GM21619 (cell line): ENCODE results near the gene BCL2L2.
"Not testable (repeated sequence)": the region's sequence is repeated elsewhere in the genome, so short reads cannot be mapped to it uniquely, and the experiment has no call there.

Experiments used
- ATAC-seq: cut with Tn5 transposase; IDR thresholded peaks from one replicate; pipeline ENCODE4 v1.9.1; 2021; ENCODE audit not compliant: unreplicated experiment

BCL2L2 gene

DNA sequence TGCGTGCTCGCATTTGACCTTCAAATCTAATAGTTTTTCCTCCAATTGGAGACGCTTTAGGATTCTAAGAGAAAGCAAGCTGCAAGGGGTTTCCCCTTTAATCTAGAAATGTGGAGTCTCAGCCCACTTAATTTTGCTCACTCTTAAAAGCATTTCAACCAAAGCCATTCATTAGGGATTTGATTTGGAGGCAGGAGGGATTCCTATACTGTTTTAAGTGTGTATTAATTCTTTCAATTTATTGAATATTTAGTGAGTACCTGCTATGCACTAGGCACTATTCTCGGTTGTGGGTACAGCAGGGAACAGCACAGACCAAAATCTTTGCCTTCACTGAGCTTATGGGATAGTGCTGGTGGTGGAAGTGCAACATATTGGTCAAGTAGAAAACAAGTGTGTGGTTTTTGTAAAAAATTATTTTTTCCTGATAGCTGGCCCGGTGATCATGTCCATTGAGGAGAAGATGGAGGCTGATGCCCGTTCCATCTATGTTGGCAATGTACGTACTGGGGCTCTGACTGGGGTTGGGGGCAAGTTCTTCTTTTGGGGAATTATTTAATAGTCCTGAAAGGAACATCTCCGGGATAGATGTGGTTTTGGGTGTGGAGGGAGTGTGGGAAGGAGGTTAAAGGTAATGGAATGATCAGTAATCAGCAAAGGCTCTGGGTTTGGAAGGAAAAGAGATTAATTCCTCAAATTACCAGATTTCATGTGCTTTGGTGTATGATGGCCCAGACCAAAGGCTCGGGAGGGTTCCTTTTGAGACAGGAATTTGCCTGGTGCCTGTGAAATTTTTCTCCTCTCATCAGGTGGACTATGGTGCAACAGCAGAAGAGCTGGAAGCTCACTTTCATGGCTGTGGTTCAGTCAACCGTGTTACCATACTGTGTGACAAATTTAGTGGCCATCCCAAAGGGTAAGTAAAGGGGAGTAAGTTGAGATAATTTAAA is 16.2 kb downstream of the BCL2L2 start:
- ATAC-seq: no peak

DNA sequence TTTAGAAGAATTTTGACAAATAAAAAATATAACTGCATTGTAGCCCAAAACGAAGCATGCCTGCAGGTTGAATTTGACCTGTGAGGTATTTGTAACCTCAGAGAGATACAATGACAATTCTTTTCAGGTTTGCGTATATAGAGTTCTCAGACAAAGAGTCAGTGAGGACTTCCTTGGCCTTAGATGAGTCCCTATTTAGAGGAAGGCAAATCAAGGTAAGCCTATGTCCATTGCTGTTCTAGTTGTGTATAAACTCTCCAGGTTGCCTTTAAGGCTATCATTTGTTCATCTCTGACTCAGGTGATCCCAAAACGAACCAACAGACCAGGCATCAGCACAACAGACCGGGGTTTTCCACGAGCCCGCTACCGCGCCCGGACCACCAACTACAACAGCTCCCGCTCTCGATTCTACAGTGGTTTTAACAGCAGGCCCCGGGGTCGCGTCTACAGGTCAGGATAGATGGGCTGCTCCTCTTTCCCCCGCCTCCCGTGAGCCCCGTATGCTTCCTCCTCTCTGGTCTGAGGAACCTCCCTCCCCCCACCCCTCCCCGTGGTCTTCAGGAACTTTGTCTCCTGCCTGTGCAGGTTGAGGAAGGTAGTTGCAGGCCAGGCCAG is 17.3 kb downstream of the BCL2L2 start:
- ATAC-seq: no peak

GRCh38 chr14:23324455-23324846 is 17.8 kb downstream of the BCL2L2 start:
- ATAC-seq: no peak

DNA sequence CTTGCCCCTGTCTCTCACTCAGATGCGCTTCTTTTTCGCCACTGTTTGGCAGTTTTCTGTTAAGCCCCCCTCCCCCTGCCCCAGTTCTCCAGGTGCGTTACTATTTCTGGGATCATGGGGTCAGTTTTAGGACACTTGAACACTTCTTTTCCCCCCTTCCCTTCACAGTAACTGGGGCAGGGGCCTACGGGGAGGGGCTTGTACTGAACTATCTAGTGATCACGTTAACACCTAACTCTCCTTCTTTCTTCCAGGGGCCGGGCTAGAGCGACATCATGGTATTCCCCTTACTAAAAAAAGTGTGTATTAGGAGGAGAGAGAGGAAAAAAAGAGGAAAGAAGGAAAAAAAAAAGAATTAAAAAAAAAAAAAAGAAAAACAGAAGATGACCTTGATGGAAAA is 18.4 kb downstream of the BCL2L2 start:
- no peak for ATAC-seq

GRCh38 chr14:23325746-23326145 is 19.1 kb downstream of the BCL2L2 start:
- ATAC-seq: not testable (repeated sequence)

GRCh38 chr14:23326491-23327332 is 20.1 kb downstream of the BCL2L2 start:
- ATAC-seq: no peak

- no peak for ATAC-seq
Observed at GRCh38 chr14:23327947-23328744, 21.5 kb downstream of the BCL2L2 start.

GRCh38 chr14:23335623-23336022 is 29.0 kb downstream of the BCL2L2 start:
- no peak for ATAC-seq

GRCh38 chr14:23339506-23340268 is 33.1 kb downstream of the BCL2L2 start:
- no peak for ATAC-seq

GRCh38 chr14:23344481-23344880 is 37.8 kb downstream of the BCL2L2 start:
- no peak for ATAC-seq

GRCh38 chr14:23345987-23346692 is 39.5 kb downstream of the BCL2L2 start:
- ATAC-seq: no peak

- ATAC-seq: no peak
Observed at GRCh38 chr14:23346693-23347405, 40.2 kb downstream of the BCL2L2 start.

DNA sequence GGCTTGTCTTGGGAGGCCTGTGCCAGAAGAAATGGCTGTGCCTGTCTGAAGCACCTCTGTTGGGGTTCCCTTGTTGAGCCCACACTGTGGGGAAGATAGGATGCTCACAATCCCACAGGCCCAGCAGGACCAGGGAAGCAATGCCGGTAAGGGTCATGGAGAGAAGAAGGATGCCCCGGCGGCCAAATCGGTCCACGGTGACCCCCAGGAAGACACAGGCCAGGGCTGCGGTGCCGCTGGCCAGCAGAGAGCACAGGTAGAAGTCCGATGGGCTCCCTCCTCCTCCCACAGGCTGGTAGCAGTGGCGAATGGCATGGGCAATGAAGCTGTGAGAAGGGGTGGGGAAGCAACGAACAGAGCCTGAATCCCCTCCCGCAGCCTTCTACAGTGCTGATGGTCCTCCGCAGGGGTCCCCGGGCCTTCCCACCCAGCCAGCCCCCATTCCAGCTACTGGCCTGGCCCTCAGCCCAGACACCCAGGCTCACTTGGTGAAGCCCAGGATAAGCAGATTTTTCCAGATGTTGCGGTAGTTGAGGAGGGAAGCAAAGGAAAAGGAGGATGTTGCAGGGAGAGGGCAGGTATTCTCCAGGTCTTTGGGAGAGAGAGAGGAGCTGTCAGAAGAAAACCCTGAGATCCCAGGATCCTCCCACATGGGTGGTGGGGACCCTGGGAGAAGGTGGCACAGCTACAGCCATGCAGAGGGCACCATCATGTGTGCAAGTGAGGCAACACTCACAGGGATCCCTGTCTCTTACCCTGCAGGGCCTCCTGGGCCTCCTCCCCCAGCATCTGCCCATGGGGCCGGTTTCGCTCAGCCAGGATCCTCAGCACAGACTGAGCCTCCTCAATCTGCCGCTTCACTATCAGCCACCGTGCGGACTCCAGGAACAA is 41.0 kb downstream of the BCL2L2 start:
- ATAC-seq: no peak

DNA sequence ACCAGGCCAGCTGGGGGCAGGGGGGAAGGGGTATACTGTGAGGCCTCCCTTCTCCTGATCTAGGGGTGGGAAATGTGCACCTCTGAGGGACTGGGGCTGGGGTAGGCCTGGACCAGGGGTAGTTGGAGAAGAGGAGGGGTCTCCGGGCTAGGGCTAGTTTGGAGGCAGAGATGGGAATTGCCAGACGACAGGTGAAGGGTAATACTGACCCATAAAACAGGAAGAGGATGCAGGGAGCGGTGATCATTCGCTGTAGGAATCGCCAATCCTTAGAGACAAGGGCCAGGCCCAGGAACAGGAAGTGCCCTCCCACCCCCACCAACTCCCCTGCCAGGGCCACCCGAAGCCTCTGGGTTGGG is 41.6 kb downstream of the BCL2L2 start:
- no peak for ATAC-seq

DNA sequence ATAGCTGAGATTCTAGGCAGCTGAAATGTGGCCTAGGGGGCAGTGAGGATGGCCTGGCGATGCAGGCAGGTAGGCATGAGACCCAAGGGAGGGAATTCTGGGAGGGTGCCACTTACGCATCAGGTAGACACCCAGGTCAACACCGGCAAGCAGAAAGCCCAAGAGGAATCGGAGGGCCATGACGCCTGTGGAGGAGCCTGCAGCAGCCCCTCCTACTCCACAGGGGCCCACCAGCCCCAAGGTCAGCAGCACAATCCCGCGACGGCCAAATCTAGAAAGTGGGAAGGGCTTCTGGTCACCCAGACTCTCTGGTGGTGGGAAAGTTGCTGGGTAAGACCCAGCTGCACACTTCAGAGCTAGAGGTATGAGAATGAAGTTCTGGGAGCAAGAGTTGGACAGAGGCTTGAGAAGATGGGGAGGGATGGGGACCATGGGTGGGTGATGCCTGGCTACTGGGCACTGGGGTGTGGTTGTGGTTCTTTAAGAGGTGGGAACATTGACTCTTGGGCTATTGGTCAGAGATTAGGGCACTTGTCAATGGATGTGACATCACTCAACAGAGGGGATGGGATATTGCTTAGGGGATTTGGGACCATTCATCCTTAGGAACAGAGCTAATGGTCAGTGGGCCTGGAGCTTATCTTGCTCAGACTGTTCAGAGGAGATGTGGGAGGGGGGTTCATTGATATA is 42.7 kb downstream of the BCL2L2 start:
- no peak for ATAC-seq

GRCh38 chr14:23351681-23352505 is 45.3 kb downstream of the BCL2L2 start:
- ATAC-seq: no peak
